ENCODE results near the gene GORASP2.

Gene GORASP2

DNA sequence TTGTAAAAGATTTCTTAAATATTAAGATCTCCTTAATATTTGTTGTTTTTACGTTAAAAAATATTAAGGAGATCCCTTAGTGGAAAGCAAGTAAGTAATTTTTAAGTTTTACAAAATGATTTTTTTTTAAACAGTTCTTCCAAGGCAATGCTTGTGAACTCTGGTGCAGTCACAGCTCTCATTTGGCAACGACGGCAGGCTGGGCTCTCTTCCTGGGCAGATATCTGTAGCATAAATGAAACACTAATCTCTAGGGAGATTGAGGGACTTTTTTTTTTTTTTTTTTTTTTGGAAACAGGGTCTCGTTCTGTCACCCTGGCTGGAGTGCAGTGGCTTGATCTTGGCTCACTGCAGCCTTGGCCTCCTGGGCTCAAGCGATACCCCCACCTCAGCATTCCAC is 38.5 kb downstream of the GORASP2 start:
- no peak for FAIRE-seq

DNA sequence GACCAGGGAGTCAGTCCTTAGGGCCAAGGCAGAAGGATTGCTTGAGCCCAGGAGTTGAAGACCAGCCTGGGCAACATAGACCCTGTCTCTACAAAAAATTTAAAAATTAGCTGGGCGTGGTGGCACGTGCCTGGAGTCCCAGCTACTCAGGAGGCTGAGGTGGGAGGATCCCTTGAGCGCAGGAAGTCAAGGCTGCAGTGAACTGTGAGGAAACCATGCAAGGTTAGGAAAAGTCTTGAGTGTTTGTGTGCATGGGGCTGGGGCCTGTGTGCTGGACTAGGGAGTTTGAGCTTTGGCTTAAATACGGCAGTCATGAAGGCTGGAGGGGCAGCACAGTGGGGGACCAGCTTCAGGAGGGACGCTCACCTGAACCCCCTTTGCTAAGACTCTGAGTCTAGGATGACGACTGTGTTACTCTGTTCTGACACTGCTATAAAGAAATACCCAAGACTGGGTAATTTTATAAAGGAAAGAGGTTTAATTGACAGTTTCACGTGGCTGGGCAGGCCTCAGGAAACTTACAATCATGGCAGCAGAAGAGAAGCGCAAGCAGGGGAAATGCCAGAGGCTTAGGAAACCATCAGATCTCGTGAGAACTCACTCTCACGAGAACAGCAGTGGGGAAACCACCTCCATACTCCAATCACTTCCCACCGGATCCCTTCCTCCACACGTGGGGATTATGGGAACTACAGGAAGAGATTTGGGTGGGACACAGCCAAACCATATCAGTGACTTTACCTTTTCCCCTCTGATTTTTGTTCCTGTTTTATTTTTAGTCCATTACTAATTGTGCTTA is 39.4 kb downstream of the GORASP2 start:
- no peak for FAIRE-seq

DNA sequence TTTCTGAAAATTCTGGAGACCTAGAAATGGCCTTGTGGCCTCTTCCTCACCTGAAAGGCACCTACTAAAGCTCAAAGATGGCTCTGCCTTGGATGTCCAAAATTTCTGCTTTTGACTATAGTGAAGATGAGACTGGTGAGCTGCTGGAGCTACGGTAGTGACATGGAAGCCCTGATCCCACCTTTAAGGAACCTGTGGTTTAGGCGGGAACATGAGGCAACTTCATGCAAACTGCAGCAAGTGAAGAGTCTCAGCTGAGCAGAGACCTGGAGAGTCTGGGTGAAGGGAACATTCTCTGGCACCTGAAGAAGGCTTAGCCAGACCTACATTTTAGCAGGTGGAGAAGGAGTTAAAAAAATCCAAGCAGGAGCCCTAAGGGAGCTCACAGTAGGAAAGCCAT is 40.0 kb downstream of the GORASP2 start:
- FAIRE-seq = no peak

DNA sequence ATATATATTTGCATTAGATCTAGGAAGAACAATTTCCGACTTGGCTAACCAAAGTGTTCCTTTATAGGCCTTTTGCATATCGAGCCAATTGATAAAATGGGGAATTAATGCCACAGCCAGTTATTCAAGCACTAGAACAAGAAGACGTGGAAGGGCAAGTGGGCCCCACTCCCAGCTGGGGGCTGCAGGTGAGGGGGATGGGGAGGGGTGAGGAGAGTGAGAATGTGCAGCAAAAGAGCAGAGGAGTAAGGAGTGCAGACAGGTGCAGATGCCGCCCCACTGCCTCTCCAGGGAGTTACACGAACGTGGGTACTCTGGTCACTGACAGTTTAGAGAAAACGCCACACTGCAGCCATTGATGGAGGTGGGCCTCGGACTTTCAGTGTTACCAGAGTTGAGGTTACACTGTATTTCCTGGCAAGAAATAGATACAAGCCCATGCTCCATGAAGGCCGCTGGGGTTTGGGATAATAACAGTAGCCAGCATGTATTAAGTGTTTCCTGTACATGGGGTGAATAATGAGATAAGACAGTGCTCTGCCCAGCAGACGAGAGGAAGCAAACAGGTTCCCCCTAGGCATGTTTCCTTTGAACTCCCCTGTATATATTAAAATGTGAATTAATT is 40.9 kb downstream of the GORASP2 start:
- FAIRE-seq = no peak

DNA sequence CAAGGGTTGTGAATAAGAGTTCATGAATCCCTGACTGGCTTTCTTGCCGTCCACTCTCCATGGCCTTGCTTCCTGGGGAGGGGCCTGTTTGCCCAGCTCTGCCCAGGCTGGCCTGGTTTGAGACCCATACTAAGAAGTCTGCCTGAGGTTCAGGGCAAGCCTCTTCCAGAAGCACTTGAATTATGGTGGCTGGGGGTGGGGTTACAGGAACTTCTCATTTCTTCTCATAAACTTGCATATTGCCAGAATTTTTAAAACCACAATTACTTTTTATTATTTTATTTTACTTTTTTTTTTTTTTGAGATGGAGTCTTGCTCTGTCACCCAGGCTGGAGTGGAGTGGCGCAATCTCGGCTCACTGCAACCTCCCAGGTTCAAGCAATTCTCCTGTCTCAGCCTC is 42.0 kb downstream of the GORASP2 start:
- FAIRE-seq = no peak

DNA sequence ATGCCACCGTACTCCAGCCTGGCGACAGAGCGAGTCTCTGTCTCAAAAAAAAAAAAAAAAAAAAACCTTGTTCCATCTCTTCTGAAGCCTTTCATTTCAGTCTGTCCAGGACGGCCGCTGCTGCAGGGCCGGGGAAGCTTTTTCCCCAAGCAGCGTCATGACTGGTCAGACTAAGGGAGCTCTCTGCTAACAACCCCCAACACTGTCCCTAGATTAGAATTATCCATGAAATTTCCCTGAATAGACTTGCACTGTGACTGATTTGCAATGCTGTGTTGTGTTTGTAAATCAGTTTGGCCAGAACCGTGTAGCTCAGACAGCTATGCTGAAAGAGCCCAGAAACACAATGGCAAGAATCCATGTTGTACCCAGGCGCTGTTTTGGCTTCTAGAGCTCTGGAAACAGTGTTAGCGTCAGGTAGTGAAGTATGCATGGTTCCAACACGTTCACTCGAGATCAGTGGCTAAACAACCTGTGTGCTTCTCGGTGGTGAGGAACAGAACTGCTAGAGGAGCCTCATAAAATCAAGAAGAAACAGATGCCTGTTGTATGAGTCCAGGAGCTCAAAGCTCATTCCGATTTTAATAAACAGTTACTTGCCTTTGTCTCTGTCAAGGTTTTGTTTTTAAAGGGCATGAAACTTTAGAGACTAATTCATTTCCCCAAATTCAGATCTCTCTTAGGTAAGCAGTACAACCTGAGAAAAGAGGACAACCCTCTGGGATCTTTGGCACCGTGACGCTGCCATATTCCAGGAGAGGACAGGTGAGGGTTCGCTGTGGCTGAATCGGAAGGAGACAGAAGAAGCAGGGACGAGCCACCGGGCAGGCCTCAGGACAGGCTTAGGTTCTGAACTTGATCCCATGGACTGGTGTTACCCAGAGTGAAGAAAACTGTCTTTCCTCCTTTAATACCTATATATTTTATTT is 43.5 kb downstream of the GORASP2 start:
- FAIRE-seq = no peak

GRCh38 chr2:170973225-170973491 is 44.1 kb downstream of the GORASP2 start:
- no peak for FAIRE-seq

GRCh38 chr2:170973492-170974303 is 44.6 kb downstream of the GORASP2 start:
- no peak for FAIRE-seq

- FAIRE-seq = no peak
Measured at GRCh38 chr2:170974304-170974993, 45.4 kb downstream of the GORASP2 start.

- no peak for FAIRE-seq
Measured at GRCh38 chr2:170975127-170975942, 46.3 kb downstream of the GORASP2 start.

GRCh38 chr2:170975943-170976270 is 46.9 kb downstream of the GORASP2 start:
- FAIRE-seq = no peak

DNA sequence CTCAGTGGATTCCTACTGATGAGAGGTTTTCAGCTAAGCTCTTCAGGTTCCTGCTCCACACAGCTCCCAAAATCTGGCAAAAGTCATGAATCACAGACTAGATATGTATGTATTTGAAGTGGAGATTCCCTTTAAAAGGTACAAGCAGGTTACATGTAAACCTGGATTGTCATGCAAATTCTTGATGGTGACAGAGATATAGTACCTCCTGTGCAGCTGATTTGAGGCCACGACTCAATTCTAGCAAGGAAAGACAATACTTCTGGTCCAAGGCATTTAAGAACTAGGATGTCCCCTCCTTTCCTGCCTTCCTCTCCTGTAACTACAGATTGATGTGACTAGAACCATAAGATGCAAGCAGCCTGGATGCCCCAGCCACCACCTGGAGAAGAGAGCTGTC is 55.0 kb downstream of the GORASP2 start:
- no peak for FAIRE-seq

DNA sequence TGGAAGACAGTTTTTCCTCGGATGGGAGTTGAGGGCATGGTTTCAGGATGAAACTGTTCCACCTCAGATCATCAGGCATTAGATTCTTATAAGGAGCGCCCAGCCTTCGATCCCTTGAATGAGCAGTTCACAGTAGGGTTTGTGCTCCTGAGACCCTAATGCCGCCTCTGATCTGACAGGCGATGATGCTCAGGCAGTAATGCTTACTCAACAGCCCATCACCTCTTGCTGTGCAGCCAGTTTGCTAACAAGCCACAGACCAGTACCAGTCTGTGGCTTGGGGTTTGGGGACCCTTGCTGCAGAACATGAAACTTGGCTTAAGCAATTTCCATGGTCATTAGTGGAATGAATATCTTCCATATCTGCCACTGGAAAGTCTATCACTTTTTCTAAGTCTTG is 56.4 kb downstream of the GORASP2 start:
- FAIRE-seq = no peak

DNA sequence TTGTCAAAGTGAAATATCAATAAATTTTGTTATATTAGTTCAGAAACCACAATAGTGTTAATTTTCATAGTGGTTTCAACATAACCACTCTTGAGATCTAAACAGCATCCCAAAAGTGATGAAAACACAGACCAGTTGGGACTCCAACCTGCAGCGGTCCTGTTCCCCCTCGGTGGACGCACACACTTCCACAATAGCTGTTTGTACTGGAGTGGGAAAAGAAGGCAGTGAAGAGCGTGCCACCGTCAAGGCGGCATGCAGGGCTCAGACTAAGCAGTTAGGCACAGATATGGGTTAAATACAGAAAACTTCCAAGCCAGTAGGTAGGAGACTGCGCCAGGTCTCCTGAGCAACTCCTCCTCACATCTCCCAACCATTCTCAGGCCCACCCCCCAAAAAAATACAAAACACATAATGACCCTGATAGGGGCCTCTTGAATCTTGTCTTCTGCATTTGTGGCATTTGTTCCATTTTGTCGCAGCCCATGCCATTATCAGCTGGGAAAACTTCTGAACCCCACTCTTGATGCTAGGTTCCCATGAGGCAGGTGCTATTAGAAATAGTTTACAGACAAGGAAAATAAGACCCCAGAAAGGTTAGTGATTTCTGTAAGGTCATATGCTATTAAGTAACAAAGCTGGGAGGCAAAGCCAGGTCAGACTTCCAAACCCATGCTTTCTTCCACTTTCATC is 57.7 kb downstream of the GORASP2 start:
- no peak for FAIRE-seq

DNA sequence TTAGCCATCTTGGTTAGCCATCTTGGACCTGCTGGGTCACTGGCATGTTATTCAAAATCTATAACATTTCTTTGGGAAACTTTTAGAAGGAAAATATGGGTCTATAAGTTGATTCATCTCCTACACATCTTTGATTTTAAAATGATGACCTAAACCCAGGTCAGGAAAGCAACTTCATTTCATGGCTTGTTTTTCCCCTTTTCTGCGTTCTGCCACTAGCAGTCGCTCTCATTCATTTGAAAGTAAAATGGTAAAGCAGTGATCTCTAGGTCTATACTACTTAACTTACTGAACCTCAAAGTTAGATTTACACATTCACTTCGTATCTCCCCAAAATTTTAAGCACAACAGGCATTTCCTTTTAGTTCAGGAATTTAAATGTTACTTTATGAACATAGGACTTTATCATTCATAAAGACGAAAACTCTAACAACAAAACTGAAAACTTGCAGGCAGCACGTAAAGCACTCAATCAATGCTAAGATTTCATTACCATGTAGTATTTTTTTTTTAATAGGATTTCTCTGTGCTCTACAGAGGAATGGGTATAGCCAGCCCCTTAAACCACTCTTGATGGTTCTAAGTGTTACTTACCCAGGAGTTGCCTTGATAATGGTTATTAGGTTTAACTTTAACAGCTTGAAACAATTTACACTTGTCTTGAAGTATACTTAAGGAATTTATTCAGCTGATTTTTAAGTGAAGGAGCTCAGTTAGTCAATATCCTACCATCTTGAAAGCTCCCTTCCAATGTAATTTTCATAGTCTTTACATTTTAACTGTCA is 62.5 kb downstream of the GORASP2 start:
- peak; percentile 69 for FAIRE-seq

- FAIRE-seq = no peak
Measured at GRCh38 chr2:170996316-170996715, 67.3 kb downstream of the GORASP2 start.

DNA sequence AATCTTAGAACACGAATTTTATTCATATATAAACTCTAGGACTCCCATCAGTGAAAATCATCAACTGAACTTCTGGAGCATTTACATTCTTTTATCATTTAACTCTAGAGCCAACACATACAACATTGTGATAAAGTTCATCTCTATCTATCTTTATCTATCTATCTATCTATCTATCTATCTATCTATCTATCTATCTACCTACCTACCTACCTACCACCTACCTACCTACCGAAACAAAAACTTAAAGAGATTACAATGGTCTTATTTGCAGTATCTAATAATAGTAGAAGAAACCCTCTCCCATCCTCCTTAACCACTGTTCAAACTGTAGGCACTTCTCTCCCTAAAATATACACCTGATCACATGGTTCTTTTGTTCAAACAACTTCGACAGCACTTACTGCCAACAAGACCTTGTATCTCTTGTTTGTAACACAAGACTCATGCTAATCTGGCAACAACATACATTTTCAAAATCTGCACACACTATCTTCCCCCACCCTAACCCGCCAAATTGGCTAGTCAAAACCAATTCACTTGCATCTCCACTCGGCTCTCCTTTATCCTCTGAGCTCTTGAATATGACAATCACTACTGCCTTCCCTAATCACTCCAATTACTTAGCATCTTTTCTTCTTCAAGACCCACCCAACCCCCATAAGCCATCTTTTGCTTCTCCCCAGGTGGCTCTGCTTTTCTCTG is 69.0 kb downstream of the GORASP2 start:
- no peak for FAIRE-seq

DNA sequence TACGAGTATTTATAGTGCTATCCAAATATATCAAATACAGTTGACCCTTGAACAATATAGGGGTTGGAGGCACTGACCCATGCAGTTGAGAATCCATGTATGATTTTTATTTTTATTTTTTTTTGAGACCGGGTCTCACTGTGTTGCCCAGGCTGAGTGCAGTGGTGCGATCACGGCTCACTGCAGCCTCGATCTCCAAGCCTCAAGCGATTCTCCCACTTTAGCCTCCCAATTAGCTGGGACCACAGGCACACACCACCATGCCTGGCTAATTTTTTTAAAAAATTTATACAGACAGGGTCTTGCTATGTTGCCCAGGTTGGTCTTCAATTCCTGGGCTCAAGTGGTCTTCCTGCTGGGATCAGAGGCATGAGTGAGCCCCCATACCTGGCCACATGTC is 70.6 kb downstream of the GORASP2 start:
- FAIRE-seq = no peak

GRCh38 chr2:171004363-171004762 is 75.3 kb downstream of the GORASP2 start:
- FAIRE-seq = no peak

Data from TTC549 (cell line).